Measurements from ENCODE around the gene TDRKH.
"Not testable (repeated sequence)": the region's sequence is repeated elsewhere in the genome, so short reads cannot be mapped to it uniquely, and the experiment has no call there.

The TDRKH gene

DNA sequence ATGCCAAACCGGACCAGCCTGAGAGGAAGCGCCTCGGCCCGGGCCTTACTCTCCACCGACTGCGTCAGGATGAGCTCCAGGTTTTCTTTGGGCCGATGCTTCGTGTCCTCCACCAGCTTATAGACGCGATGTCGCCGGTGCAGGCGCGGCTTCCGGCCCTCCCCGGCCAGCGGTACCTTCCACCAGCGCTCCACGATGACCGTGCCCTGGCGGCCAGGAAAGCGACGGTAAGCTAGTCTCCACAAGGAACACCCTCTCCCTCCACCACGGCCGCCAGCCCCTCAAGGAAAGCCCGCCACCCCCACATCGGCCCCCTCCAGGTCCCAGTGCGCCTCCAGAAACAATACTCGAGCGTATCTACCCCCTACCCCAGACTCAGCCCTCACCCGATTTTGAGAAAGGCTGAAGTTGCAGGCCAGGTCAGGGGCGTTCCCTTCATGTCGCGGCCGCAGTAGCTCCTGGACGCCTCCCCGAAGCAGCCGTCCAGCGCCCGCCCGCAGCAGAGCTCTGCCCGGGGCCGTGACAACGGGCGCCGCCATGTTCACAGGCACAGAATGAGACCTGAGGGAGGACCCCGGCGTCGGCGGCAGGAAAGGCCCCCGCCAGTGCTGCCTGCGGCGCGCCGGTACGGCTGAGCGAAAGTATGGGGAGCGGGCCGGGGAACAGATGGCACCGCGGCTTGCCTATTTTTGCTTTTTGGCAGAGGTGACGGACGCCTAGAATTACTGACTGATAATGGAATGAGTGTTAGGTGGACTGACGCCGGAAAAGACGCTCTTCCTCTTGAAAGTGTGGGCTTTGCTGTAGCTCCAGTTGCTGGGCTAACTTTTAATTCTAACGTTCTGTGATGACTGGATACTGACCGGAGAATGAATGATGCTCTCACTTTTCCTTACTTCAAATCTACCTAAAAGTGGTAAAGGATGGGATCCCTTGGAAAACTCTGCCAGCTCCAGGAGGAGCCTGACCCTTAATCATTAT, 27.1 kb downstream of the TDRKH start, which contains the start of gene MRPL9:
TSS of gene MRPL9 (minus strand) at position 556 of the 981 bp plus-strand sequence. CDS start at position 539, 17 bp downstream.
- peak; percentile 86 for DNase-seq (ENCODE audit: low spot score)

DNA sequence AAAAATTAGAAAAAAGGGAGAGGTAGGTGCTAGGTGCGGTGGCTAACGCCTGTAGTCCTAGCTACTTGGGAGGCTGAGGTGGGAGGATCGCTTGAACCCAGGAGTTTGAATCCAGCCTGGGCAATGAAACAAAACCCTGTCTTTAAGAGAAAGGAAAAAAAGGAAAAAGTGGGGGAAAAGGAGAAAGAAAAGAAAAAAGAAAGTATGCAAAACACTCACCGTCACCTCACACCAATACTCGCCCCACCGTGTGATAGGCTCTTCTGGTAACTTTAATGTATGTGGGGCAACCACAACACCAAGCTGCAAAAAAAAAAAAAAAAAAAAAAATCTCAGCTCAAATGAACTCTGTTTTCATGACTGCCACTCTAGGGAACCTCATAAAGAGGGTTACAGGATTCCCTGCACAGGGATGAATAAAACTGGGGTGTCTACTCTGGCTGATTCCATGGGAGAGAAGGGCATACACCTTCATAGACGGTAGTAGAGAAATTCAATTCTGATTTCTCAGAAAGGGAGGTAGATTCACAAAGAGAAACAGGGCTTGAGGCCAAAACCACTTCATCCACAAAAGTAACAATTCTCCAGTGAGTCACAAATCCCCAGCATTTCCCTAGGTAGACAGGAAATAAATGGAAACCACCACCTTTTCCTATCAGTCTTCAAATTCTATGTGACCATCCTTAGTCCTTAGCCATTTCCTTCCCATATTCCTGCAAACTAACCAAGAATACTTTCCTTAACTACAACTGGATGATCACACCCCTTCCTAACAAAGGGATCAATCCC, 29.5 kb downstream of the TDRKH start:
- DNase-seq (ENCODE audit: low spot score) = no peak

DNA sequence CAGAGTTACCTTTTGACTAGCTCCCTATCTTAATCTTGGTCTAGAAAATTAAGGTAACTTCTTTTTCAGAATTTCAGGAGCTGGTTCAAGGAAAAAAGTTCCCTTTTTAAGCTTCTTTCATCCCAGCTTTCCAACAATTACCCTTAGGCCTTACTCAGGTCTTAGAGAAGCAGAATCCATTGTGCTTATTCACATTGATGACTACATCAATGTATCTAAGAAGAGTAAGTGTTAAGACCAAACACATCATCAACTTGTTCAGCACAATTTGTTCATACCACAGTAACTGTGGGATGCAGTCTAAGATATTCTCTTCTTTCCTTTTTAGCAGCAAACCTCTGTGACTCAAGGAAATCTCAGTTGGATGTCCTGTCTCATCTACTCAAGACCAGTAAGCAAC, 31.1 kb downstream of the TDRKH start:
- no peak for DNase-seq (ENCODE audit: low spot score)

DNA sequence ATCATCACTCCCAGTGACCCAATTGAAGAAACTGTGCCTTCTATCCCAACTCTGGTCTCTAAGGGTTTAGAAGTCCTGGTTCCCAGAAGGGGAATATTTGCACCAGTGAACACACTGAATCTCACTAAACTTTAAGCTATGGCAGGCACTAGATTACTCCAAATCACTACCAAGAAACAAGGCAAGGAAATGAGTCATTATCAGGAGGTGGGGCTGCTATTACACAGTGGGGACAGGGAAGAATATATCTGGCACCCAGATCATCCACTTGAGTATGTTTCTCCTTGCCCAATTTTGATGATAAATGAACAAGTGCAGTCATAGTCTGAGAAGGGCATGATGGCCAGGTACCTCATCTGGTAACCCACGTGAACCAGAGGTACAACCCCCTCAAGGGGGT, 34.0 kb downstream of the TDRKH start:
- no peak for DNase-seq (ENCODE audit: low spot score)

DNA sequence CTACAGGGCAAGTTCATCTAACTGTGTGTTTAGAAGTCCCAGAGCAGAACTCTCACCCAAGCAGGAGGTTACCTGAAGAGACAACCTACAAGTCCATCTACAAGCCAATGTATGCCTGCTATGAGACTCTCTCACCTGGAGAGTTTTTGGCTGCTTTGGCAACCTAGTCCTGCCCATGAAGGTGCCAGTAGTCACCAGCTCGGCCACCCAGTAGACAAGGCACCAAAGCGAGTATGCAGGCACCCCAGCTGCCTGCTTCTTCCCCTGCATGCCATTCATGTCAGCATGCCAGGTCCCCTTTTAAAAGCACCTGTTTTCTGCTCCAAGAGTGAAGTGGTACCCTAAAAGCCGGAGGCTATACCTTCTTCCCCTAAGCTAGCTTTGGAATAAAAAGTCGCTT, 48.8 kb downstream of the TDRKH start:
- no peak for DNase-seq (ENCODE audit: low spot score)

DNA sequence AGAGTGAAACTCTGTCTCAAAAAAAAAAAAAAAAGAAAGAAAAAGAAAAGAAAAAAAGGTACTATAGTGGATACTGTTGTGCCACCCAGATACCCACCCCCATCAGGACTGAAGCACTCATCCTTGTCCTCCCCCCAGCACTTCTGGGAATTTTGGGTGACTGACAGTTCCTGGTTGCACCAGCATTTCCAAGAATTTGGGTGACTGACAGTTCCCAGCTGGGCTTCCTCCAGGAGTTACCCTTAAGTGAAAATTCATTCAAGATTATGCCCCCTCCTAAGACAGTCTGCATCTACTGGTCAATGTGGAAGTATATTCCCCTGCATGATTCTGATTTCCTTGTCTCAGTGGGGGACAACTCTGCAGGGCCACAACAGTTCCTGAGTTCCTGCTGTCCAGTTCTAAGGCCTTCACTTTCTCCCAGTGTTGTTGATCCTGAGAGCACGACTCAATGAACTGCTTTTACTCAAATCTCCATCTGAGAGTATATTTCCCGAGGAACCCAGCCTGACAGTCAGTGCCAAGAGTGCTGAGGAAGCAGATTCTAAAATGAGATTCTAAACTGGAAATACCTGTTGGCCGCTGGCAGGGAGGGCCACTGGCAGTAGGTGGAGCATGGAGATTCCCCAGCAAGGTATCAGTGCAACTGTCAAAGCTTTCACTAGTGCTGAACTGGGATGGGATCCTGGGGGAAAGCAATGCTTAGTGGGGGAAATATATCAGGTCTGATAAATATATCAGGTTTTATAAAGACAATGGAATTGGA, 50.5 kb downstream of the TDRKH start:
- DNase-seq (ENCODE audit: low spot score) = no peak

DNA sequence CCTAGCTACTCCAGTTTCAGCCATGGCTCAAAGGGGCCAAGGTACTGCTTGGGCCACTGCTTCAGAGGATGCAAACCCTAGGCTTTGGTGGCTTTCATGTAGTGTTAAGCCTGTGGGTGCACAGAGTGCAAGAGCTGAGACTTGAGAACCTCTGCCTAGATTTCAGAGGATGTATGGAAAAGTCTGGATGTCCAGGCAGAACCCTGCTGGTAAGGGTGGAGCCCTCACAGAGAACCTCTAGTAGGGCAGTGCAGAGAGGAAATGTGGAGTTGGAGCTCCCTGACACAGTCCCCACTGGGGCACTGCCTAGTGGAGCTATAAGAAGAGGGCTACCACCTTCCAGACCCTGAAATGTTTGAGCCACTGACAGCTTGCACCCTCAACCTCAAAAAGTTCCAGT, 52.8 kb downstream of the TDRKH start:
- no peak for DNase-seq (ENCODE audit: low spot score)

DNA sequence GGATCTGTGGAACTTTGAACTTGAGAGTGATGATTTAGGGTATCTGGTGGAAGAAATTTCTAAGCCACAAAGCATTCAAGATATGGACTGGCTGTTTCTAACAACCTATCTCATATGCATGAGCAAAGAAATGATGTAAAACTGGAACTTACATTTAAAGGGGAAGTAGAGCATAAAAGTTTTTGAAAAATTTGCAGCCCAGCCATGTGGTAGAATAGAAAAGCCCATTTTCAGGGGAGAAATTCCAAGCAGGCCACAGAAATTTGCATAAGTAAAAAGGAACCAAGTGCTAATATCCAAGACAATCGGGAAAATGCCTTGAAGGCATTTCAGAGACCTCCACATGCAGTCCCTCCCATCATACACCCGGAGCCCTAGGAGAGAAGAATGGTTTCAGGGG, 53.3 kb downstream of the TDRKH start:
- DNase-seq (ENCODE audit: low spot score) = no peak

DNA sequence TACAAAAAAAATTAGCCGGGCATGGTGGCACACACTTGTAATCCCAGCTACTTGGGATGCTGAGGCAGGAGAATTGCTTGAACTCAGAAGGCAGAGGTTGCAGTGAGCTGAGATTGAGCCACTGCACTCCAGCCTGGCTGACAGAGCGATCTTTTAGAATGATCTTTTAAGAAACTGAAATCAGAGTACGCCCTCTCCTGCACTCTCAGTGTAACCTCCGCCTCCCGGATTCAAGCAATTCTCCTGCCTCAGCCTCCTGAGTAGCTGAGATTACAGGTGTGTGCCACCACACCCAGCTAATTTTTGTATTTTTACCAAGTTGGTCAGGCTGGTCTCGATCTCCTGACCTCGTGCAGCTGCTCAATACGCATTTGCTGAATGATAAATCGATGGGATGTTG, 56.3 kb downstream of the TDRKH start:
- DNase-seq (ENCODE audit: low spot score) = not testable (repeated sequence)

DNA sequence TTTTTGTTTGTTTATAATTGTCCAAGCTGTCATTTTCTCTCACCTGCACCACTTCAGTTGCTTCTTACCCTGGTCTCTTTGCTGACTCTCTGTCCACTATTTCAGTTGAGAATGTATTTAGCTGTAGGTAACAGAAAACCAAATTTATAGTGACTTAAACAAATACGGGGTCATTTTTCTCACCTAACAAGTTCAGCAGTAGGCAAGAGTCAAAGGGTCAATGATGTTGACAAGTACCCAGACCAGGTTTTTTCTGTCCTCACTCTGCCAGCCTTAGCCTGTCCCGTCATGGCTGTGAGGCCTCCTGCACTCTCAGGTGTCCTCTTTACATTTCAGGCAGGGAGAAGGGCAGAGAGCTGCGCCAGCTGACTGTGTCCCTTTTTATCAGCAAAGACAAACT, 57.2 kb downstream of the TDRKH start:
- DNase-seq (ENCODE audit: low spot score) = no peak

DNA sequence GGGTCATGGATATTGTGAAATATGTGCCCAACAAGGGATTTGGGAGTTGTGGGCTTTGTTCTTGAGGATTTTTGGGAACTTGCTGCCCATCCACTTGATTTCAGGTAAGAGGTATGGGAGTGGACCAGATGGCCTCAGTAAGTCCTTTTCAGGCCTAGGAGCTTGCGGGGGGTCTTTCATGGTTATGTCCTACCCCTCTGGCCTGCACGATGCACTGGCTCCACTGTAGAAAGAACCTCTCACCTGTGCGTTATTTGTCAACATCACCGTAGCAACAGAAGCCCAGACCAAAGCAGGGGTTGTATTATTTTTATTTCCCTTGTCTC, 60.4 kb downstream of the TDRKH start:
- DNase-seq (ENCODE audit: low spot score) = no peak

DNA sequence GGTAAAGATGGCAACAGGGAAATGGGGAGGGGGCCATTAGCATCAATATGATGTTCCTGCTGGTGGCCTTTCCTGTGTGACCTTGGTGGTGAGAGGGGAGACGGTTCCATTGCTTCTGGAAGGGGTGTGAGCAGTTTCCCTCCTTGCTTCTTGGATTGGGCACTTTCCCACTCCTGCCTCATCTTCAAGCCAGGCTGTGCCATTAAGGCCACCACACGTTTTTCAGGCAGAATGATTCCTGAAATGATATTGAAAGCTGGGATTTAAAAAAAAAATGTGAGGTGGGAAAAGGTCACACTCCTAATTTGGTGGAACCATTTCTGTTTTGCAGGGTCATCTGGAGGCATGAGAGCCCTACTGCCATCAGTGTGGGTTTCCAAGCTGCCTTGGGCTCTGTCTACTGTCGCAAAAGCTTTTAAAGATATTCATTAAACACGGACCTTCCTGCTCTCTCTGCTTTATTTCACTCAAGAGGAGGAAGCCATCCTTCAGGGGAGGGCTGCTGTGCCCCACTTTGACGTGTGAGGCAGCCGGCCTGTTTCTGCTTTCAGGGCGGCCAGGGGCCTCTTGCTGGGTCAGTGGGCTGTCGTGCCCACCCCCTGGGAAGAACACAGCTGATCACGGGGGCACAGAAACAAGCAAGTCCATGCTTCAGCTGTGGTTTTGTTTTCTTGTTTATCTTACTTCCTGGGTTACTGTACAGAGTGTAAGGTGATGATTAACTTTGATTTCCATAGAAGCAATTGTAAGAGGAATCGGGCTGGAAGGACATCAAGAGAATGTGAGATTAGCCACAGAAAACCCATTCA, 60.9 kb downstream of the TDRKH start:
- DNase-seq (ENCODE audit: low spot score) = no peak

DNA sequence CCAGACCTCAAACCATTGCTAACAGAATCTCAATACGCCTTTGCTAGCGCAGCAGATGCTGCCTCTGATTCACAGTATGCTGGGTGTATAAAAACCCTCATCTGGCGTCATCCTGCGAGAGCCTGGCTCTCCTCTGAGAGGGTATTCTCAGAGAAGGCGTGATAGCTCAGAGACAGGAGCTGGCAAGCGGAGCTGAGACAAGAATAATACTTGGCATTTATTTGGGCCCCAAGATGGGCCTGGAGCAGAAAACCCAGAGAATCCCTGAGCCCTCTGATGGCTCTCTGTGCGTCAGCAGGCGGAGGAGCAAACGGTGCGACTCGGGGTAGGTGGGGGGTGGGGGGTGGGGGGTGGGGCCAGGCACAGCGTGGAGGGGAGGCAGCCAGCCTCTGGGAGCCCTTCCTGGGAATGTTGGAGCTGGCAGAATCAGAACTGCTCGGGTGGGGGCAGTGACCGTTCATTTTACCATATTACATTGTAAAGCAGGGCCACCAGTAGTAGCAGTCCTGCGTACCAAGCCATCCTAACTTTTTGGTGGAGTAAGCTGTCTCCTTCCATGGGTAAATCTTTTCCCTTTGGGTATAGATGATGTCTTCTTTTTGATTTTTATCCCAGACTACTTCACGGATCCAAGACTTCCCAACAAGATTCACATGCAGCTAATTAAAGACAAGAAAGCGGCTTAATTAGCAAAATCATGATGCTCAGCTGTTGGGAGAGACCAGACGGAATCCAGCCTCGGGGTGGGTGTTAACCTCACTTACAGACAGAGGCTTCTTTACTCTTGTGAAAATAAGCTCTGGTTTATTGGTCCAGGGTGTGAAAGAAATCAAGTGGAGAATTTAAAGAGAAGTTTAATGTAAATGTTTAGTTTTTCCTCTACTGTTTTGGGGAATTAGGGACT, 61.9 kb downstream of the TDRKH start:
- DNase-seq (ENCODE audit: low spot score) = no peak

DNA sequence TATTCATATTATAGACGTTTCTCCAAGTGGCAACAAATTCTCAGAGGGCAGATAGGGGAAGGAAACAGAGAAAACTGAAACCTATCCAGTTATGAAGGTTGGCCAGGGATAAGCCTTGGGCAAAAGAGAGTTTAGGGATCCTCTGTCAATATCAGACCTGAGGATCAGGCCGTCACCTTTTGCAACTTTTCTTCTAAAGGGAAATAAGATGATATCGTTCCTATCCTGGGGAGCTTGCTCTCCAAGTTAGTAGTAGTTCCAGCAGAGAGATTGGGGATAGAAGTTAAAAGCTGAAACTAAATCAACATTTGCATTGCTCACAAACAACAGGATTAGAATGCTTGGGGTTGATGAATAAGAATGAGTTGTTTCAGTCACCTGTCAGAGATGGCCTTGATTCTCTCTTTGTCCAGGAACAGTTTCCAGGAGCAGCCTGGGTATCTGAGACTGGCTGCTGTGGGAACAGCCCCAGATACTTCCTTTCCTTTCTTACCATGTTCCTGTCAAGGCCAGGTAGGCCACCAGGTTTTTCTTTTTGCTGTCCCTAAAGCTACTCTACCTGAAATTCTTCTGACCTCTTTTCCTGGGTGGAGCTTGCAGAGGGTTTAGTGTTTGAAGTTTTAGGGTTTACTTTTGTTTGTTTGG, 66.5 kb downstream of the TDRKH start:
- DNase-seq (ENCODE audit: low spot score) = no peak
